GM21576 (cell line): ENCODE data around the gene UBR2.

Experiments
- ATAC-seq: cut with Tn5 transposase; IDR thresholded peaks from one replicate; pipeline ENCODE4 v1.9.1; 2021; ENCODE audit warnings: mild to moderate bottlenecking, moderate library complexity; ENCODE audit not compliant: unreplicated experiment

The UBR2 gene

GRCh38 chr6:42563697-42564505 lies at the start of gene UBR2:
TSS of gene UBR2 (plus strand) at chr6:42564029. CDS start at chr6:42564320, 291 bp downstream.
- ATAC-seq = peak; percentile 88

DNA sequence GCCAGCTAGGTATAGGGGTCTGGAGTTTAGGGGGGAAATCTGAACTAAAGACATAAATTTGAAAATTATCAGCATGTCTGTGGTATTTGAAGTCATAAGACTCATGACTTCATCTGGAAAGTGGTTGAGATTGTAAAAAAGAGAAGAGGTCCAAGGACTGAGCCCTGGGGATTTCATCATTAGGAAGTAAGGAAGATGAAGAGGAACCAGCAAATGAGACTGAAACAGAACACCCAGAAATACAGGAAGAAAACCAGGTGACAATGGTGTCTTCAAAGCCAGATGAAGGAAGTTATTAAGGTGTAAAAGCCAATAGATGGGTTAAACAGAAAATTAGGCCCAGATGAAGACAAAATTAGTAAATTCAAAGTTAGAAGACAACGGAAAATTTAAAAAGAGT lies 49.1 kb upstream of the UBR2 start:
- no peak for ATAC-seq

DNA sequence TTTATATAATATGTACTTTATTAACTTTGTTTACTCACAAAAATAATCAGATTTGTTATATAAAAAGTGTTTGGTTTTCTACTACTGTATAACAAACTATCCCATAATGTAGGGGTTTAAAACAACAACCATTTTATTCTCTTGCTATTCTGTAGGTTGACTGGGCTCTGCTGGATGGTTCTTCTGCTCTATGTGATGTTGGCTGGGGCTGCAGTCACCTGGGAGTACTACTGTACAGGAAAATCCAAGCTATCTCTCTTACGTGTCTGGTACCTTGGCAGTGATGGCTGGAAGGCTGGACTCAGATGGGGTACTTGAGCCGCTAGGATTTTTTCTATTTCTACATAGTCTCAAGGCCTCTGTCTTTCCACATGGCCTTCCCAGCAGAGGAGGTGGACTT lies 44.0 kb upstream of the UBR2 start:
- no peak for ATAC-seq

- ATAC-seq = peak; percentile 60
Observed at GRCh38 chr6:42520786-42521607, 42.8 kb upstream of the UBR2 start.

- no peak for ATAC-seq
Observed at GRCh38 chr6:42522036-42522435, 41.8 kb upstream of the UBR2 start.

- ATAC-seq = no peak
Observed at GRCh38 chr6:42522942-42523814, 40.7 kb upstream of the UBR2 start.

- no peak for ATAC-seq
Observed at GRCh38 chr6:42525206-42525605, 38.6 kb upstream of the UBR2 start.

GRCh38 chr6:42526616-42527015 lies 37.2 kb upstream of the UBR2 start:
- ATAC-seq = no peak

DNA sequence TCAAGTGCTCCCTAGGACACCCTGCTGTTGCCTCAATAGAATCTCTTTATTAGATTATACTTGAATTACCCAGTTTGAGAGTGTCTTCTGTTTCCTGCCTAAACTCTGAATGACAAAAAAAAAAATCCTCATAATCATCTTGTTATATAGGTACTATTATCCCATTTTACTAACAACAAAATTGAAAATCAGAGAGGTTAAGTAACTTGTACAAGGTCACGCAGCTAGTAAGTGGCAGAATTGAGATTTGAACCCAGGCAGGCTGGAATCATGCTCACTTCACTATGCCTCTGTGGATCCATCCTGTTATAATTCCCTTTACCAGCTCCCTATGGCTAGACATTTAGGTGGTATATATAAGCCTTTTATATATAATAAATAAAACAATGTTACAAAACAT lies 36.6 kb upstream of the UBR2 start:
- ATAC-seq = no peak

DNA sequence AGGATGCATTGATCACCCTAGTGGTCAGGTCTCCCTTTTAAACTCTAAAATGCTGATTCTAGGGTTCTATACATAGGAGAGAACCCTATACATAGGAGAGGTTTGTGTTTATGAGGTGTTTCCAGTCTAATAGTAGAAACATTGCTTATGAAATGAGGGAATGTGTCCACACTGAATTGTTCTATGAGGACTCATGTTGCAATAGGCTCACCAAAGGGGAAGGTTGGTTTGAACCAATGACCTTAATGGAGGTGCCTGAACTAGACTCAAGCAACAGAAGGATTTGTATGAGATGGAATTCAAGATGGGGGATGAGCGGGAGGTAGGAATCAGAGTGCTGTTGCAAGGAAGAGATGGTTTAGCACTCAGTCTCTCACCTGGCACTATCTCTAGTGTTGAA lies 33.5 kb upstream of the UBR2 start:
- ATAC-seq = no peak

DNA sequence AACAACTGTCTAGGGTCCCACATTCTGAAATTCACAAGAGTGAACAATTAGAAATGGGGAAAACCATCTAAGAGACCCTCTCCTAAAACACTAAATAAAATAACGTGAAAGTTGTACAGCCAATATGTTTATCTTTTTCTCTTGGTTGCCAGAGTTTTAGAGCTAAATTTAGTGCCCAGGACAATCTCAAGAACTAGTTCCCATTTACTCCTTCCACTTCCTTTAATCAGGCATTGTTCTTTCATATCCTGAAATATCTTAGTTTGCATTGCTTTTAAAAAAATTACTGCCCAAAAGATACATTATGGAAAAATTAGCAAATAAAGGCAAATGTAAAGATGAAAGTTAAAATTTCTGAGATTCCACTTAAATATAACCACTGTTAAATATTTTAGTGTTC lies 33.1 kb upstream of the UBR2 start:
- no peak for ATAC-seq

DNA sequence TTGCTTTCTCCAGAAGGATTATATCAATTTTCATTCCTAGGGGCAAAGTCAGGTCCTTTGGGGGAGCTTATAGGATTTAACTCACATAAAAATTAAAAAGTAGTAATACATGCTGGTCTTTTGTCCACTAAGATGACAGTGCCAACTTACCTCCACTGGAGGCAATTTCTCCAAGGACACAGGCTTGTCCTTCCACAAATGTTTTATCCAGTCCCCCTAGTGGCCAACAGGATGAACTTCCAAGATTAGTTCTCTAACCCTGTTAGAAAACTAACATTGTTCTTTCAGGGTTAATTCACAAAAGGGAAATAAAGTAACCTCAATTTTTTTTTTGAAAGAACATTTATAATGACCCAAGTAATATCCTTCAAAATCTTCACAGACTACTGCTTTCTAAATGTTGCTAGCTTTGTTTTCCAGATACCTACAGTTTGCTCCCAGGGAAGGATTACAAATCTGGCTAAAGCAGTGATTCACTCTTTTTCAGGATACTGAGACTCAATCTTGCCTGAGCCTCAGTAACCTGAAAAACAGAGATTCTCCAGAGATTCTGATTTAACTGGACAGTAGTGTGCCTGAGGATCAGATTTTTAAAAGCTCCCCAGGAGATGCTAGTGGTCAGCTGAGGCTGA lies 31.7 kb upstream of the UBR2 start:
- ATAC-seq = no peak

DNA sequence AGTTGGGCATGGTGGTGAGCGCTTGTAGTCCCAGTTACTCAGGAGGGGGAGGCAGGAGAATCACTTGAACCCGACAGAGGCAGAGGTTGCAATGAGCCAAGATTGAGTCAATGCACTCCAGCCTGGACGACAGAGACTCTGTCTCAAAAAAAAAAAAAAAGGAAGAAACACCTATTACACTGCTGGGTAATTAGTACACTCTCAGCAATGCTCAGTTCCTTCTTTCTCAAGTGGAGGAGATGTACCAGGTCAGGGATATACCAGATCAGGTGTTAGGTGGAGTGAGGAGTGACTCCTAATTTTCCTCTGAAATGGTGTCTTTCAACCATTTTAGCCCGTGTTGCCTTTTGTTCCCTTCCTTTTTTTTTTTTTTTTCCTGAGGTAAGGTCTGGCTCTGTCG lies 30.0 kb upstream of the UBR2 start:
- ATAC-seq = no peak

DNA sequence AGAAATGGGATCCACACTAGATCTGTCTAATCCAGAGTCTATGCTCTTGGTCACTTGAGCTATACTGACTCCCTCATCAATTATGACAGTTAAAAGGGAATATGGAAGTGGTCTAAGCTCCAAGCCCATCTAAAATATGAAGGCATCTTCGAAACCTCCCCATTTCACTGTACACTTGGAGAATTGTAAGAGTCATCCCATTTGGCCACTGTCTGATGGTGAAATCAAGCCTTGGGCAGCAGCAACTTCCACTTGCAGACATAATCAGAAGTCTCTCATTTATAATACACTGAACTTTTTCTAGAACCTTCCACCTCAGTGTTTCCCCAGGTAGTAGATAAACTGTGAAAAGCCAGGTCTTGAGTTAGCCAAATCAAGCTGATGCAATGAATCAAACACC lies 26.3 kb upstream of the UBR2 start:
- ATAC-seq = no peak

- no peak for ATAC-seq
Observed at GRCh38 chr6:42539135-42539534, 24.7 kb upstream of the UBR2 start.

- ATAC-seq = no peak
Observed at GRCh38 chr6:42545226-42545773, 18.5 kb upstream of the UBR2 start.

DNA sequence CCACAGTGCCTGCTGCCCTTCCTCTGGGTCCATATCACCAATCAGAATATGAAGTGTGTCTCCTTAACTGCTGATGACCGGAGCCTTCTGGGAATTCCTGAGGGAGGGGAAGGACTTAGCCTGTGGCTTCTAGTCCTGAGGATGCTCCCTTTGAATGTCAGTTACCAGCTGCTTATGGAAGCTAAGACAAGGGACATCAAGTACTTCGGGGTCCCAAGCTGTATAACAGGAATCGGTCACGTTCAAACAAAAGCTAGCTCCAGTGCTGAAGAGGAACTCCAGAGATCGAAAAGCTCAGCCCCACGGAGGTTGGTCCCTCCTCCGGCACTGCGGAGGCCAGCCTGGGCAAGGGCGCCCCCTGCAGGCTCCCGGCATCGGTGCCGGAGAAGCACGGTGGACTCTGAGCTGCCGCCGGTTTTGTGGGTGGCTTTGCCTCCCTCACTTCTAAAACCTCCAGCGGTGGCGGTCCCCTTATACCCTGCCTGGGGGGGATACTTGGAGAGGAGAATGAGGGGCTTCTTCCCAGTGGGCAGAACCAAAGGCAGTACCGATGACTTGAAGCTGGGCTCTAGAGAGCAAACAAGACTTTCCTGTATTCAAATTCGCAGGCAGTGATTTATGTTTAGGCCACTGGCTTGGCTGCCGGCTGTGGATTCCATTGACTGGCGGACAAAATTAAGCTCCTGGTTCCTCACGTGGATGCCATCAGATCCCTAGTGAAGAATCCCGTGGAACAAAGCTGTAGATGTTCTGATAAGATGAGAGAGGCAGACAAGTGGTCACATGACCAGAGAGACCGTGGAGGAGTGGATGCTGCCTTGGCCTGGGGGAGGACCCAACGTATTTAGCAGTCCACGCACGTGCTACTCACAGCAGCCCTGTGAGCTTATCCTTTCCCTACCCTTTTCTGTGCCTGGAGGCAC lies 16.2 kb upstream of the UBR2 start:
- peak; percentile 92 for ATAC-seq

DNA sequence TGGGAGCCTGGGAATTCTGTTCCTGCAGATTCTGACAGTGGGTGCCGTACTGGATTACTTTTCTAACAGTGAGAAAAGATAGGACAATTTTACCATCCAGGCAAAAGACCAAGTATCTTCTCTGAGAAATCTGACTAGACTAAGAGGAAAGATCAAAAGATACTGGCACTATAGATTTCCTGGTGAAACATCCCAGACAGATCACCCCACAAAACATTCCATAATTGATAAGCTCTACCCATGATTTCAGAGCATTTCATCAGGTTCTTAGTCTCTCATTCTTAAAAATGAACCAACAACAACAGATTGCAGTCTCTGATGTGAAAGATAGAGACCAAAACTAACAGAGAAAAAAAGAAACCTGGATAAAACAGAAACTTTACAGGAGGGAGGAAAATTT lies 13.6 kb upstream of the UBR2 start:
- no peak for ATAC-seq

GRCh38 chr6:42551217-42551616 lies 12.6 kb upstream of the UBR2 start:
- ATAC-seq = no peak
